ENCODE measurements around the gene NUP93.
"Not testable (repeated sequence)": the region's sequence is repeated elsewhere in the genome, so short reads cannot be mapped to it uniquely, and the experiment has no call there.

DNA sequence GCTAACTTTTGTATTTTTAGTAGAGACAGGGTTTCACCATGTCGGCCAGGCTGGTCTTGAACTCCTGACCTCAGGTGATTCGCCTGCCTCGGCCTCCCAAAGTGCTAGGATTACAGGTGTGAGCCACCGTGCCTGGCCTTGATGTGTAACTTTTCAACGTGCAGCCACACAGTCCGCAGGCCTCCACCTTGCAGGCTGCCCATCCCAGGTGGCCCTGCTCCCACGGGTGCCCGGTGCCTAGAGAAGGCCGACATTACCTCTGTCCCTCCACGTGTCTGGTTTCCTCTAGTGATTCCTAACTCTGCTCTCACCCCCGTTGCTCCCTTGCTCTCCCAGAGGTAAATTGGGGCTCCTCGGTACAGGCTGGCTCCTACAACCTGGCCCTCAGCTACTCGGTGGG is 155.0 kb downstream of the NUP93 start:
- not testable (repeated sequence) for TF ChIP-seq MEIS1 (CRISPR knock-in tag; IDR thresholded peaks at IDR 0.05; ENCODE audit: borderline replicate concordance); ZNF629 (tag by site-specific recombination; IDR thresholded peaks at IDR 0.05); ZNF324 (tag by site-specific recombination; IDR thresholded peaks at IDR 0.05); ZNF549 (tag by site-specific recombination; IDR thresholded peaks at IDR 0.05)
- TF ChIP-seq, protein P1, sequence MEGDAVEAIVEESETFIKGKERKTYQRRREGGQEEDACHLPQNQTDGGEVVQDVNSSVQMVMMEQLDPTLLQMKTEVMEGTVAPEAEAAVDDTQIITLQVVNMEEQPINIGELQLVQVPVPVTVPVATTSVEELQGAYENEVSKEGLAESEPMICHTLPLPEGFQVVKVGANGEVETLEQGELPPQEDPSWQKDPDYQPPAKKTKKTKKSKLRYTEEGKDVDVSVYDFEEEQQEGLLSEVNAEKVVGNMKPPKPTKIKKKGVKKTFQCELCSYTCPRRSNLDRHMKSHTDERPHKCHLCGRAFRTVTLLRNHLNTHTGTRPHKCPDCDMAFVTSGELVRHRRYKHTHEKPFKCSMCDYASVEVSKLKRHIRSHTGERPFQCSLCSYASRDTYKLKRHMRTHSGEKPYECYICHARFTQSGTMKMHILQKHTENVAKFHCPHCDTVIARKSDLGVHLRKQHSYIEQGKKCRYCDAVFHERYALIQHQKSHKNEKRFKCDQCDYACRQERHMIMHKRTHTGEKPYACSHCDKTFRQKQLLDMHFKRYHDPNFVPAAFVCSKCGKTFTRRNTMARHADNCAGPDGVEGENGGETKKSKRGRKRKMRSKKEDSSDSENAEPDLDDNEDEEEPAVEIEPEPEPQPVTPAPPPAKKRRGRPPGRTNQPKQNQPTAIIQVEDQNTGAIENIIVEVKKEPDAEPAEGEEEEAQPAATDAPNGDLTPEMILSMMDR (tag by site-specific recombination; IDR thresholded peaks at IDR 0.05) = not testable (repeated sequence)
- TF ChIP-seq, protein P2, sequence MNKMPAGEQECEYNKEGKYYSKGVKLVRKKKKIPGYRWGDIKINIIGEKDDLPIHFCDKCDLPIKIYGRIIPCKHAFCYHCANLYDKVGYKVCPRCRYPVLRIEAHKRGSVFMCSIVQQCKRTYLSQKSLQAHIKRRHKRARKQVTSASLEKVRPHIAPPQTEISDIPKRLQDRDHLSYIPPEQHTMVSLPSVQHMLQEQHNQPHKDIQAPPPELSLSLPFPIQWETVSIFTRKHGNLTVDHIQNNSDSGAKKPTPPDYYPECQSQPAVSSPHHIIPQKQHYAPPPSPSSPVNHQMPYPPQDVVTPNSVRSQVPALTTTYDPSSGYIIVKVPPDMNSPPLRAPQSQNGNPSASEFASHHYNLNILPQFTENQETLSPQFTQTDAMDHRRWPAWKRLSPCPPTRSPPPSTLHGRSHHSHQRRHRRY (tag by site-specific recombination; IDR thresholded peaks at IDR 0.05) = not testable (repeated sequence)

All from HEK293 (cell line).